Upper lobe of right lung (tissue), 1 donor: Measurements from ENCODE around the gene LINGO1. TPM values are rescaled to one million over a fixed set of nuclear protein-coding genes. Genes with fewer than 3 reads are reported as not detected.
A peak's percentile ranks its signal among the peaks of the same experiment; 100 is the strongest.

Experiments used
- ATAC-seq: fragments of 200-7000 bp; cut with Tn5 transposase; one replicate; pipeline ENCODE4 v1.9.1; 2020; ENCODE audit warnings: mild to moderate bottlenecking, moderate library complexity
- DNase-seq: peaks from one replicate; pipeline ENCODE4 v3.0.0-alpha.2; 2020
- H3K27ac ChIP-seq: fragments of 200-600 bp; one replicate; pipeline ENCODE4 v1.8.0; 2022
- H3K27me3 ChIP-seq: fragments of 200-600 bp; one replicate; pipeline ENCODE4 v1.8.0; 2022; ENCODE audit warnings: mild to moderate bottlenecking
- H3K36me3 ChIP-seq: fragments of 200-600 bp; one replicate; pipeline ENCODE4 v1.8.0; 2022
- H3K4me1 ChIP-seq: fragments of 200-600 bp; one replicate; pipeline ENCODE4 v1.8.0; 2022
- H3K4me3 ChIP-seq: fragments of 200-600 bp; one replicate; pipeline ENCODE4 v1.8.0; 2022; ENCODE audit warnings: mild to moderate bottlenecking
- H3K9me3 ChIP-seq: fragments of 200-600 bp; one replicate; pipeline ENCODE4 v1.8.0; 2022
- CTCF ChIP-seq: fragments of 200-600 bp; IDR thresholded peaks from one replicate; pipeline ENCODE4 v1.8.0; 2022; ENCODE audit warnings: antibody characterized with exemption
- intact Hi-C: fragments of 100-400 bp; cut with DNase I; formaldehyde crosslinking; loops from one replicate; pipeline ENCODE4 v1.11.0; 2022
- total RNA-seq: library from RNA; stranded (reverse); fragmentation: NEBNext Ultra II Directional; extraction: Animal tissue kit (Norgen Biotek cat#: 25700); gene quantifications from one replicate; pipeline ENCODE4 v1.2.1, GENCODE V29; 2021
- donor health status: DM: no; HTN: yes; CAD: no; lungs with severe emphysema.

Gene LINGO1
- total RNA-seq, 1 donor from 2014 or later = 0.98 TPM

GRCh38 chr15:77634266-77634962 lies 1.7 kb upstream of the LINGO1 start:
- DNase-seq (peak; percentile 79), ATAC-seq (peak; percentile 36)
- intact Hi-C loops = no loop called here
- H3K36me3 ChIP-seq = no peaks in the 10 kb centered on the region
- H3K27me3 ChIP-seq = peaks cover 52% of the 10 kb centered on the region
- H3K4me3 ChIP-seq = no peak overlapping the region
- H3K27ac ChIP-seq = no peak overlapping the region
- peaks cover 4% of the 10 kb centered on the region for H3K4me1 ChIP-seq
- H3K9me3 ChIP-seq = no peaks in the 10 kb centered on the region
- peak; percentile 50 for TF ChIP-seq CTCF

GRCh38 chr15:77633913-77634265 lies 1.2 kb upstream of the LINGO1 start:
- no peaks in the 10 kb centered on the region for H3K36me3 ChIP-seq
- peaks cover 52% of the 10 kb centered on the region for H3K27me3 ChIP-seq
- H3K27ac ChIP-seq = no peak overlapping the region
- H3K4me1 ChIP-seq = peaks cover 4% of the 10 kb centered on the region
- H3K4me3 ChIP-seq = no peak overlapping the region
- no peaks in the 10 kb centered on the region for H3K9me3 ChIP-seq
- ATAC-seq = no peak
- TF ChIP-seq CTCF = no peak
- DNase-seq = no peak
- intact Hi-C loops = no loop called here

GRCh38 chr15:77633134-77633912 lies 611 bp upstream of the LINGO1 start:
- intact Hi-C loops = no loop called here
- DNase-seq (peak; percentile 93), ATAC-seq (peak; percentile 97)
- Histone ChIP-seq H3K27ac (no peak overlapping the region), H3K27me3 (peaks cover 52% of the 10 kb centered on the region), H3K4me3 (peak overlapping the region; percentile 57), H3K9me3 (no peaks in the 10 kb centered on the region), H3K36me3 (no peaks in the 10 kb centered on the region), H3K4me1 (peaks cover 4% of the 10 kb centered on the region)
- peak; percentile 100 for TF ChIP-seq CTCF

GRCh38 chr15:77631745-77632533 lies 773 bp downstream of the LINGO1 start:
- Histone ChIP-seq H3K27me3 (peaks cover 52% of the 10 kb centered on the region), H3K27ac (no peak overlapping the region), H3K4me3 (peak overlapping the region; percentile 37), H3K4me1 (peaks cover 4% of the 10 kb centered on the region), H3K36me3 (no peaks in the 10 kb centered on the region), H3K9me3 (no peaks in the 10 kb centered on the region)
- ATAC-seq (no peak), DNase-seq (no peak)
- TF ChIP-seq CTCF = no peak
- intact Hi-C loops = no loop called here

GRCh38 chr15:77630956-77631744 lies 1.6 kb downstream of the LINGO1 start:
- Histone ChIP-seq H3K36me3 (no peaks in the 10 kb centered on the region), H3K27ac (no peak overlapping the region), H3K4me3 (no peak overlapping the region), H3K4me1 (peaks cover 4% of the 10 kb centered on the region), H3K9me3 (no peaks in the 10 kb centered on the region), H3K27me3 (peaks cover 48% of the 10 kb centered on the region)
- ATAC-seq (no peak), DNase-seq (no peak)
- intact Hi-C loops = no loop called here
- peak; percentile 9 for TF ChIP-seq CTCF
